Muscle of leg (tissue), 11 donors: ENCODE data around the gene SIDT2. TPM values are rescaled to one million over a fixed set of nuclear protein-coding genes. Genes with fewer than 3 reads are reported as not detected.
"Not testable (repeated sequence)": the region's sequence is repeated elsewhere in the genome, so short reads cannot be mapped to it uniquely, and the experiment has no call there.

Experiments used
- DNase-seq: peaks from one replicate; pipeline ENCODE4 v3.0.0; 2013
- H3K27ac ChIP-seq: one replicate; pipeline ENCODE4 v1.5.1; 2013; ENCODE audit warnings: mild to moderate bottlenecking, low read length, control low read depth
- H3K27me3 ChIP-seq: one replicate; pipeline ENCODE4 v1.6.1; 2013; ENCODE audit warnings: low read length; ENCODE audit not compliant: control insufficient read depth, insufficient read depth
- H3K36me3 ChIP-seq: one replicate; pipeline ENCODE4 v1.6.1; 2013; ENCODE audit warnings: low read length; ENCODE audit not compliant: control insufficient read depth, insufficient read depth
- H3K4me1 ChIP-seq: one replicate; pipeline ENCODE4 v1.6.1; 2013; ENCODE audit warnings: low read length; ENCODE audit not compliant: control insufficient read depth, insufficient read depth
- H3K4me3 ChIP-seq: one replicate; pipeline ENCODE4 v1.5.1; 2013; ENCODE audit warnings: low read length, control low read depth
- H3K9me3 ChIP-seq: replicated peaks from 2 replicates; pipeline ENCODE4 v1.6.1; 2013; ENCODE audit warnings: low read depth, low read length; ENCODE audit not compliant: control insufficient read depth
- WGBS: methylation state at CpG from one replicate; pipeline ENCODE4 v1.1.5; 2013; ENCODE audit warnings: missing lambda C conversion rate; ENCODE audit not compliant: insufficient coverage; 5-methylcytosine and 5-hydroxymethylcytosine counted together
- polyA plus RNA-seq, 8 donors: library from polyadenylated mRNA; unstranded; fragments of 120-200 nt; gene quantifications; one replicate each; pipeline versions ENCODE4 v1.2.1 to v1.2.3, GENCODE V29; 2013; ENCODE audit warnings: inconsistent platforms in 1 of 8, low replicate concordance in 1 of 8; ENCODE audit not compliant: insufficient read length in 8 of 8, insufficient read depth in 1 of 8
- total RNA-seq: library from RNA; stranded (reverse); fragments of 120-200 nt; gene quantifications from one replicate; pipeline ENCODE4 v1.2.4, GENCODE V29; 2013

SIDT2 gene
- total and polyA plus RNA-seq, 9 donors: 14.8 to 39.3 (median 27.8) TPM

DNA sequence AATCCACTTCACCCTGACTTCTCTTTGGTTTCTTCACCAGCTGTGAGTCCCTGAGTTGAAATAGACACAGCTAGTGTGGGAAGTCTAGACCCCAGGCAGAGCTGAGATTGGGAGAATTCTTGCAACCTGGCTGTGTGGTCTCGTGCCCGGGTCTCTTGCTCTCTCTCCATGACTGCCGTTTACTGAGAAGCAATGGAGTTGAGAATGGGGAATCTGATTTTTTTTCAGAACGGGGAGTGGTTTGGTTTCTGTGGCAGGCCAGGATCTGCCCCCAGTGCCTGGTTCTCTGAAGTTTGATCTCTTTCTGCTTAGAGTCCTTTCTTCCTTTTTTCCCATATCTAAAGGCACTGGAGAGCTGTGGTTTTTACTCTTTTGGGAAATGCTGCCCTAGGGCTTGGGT lies 1.5 kb downstream of the SIDT2 start:
- Histone ChIP-seq H3K36me3 (peaks cover 24% of the 10 kb centered on the region), H3K4me1 (peaks cover 27% of the 10 kb centered on the region), H3K27me3 (no peaks in the 10 kb centered on the region), H3K9me3 (no peaks in the 10 kb centered on the region), H3K27ac (peak overlapping the region; percentile 89), H3K4me3 (peak overlapping the region; percentile 84)
- peak; percentile 43 for DNase-seq
- WGBS: 50% methylated on average over 2 of the region's 4 CpGs

DNA sequence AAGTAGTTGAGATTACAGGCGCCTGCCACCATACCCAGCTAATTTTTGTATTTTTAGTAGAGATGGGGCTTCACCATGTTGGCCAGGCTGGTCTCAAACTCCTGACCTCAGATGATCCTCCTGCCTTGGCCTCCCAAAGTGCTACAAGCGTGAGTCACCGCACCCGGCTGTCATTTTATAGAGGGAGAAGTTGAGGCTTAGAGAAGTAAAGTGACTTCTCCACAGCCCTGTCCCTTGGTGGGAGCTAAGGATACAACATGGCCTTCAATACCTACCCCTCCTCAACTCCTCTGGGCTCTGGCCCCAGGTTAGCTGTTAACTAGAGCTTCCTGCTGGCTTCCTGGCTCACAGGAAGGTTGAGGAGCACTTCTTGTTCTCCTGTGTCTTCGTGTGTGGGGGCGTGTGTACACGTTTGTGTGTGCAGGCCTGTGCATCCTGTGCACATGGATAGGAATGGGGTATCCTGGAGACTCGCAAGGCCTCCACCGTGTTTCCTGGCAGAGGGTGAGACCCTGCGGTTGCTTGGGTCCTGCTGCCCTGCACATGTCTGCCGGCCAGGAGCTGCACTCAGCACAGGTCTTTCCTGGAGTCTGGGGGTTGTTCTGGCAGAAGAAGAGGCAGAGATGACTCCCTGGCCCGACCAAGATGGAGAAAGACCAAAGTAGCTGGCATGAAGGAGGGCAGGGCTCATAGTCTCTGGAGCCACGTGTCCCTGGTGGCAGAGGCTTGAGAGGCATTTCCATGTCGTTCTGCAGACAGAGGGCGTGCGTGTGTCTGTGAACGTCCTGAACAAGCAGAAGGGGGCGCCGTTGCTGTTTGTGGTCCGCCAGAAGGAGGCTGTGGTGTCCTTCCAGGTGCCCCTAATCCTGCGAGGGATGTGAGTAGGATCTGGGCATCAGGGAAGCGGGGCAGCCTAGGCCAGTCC lies 2.4 kb downstream of the SIDT2 start:
- H3K27me3 ChIP-seq: no peaks in the 10 kb centered on the region
- peaks cover 27% of the 10 kb centered on the region for H3K4me1 ChIP-seq
- peak; percentile 60 for DNase-seq
- no peak overlapping the region for H3K27ac ChIP-seq
- H3K9me3 ChIP-seq: no peaks in the 10 kb centered on the region
- WGBS: 41% methylated on average over 16 of the region's 22 CpGs
- H3K4me3 ChIP-seq: no peak overlapping the region
- peaks cover 30% of the 10 kb centered on the region for H3K36me3 ChIP-seq

DNA sequence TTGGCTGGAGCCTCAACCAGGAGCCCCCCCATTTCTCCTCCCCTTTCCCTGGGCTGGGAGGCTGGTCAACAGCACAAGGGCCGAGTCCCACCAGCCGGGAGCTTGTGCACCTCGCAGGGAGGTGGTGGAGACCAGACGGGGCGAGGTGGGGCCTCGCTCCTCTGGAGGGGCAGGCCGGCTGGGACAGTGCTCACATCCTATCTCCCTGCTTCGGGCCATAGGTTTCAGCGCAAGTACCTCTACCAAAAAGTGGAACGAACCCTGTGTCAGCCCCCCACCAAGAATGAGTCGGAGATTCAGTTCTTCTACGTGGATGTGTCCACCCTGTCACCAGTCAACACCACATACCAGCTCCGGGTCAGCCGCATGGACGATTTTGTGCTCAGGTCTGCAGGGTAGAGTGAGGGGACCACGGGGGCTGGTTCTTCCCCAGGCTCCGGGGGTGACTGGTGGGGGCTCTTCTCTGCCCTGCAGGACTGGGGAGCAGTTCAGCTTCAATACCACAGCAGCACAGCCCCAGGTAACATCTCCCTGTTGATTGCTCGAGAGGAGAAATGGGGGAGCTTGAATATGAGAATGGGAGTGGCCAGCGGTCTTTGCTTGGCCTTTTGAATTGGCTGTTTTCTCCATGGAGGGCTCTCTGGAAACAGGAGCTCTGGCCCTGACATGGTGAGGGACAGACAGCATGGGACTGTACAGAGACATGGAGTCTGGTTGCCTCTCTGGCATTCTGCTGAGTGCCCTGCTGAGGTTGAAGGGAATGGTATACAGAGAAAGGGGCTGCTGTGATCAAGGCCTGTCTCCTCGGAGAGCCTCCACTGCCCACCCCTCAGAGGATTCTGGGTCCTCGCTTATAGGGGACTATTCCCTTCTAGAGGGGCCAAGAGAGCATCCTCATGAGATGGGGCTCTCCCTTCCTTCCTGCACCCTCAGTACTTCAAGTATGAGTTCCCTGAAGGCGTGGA lies 3.3 kb downstream of the SIDT2 start:
- DNase-seq: no peak
- peaks cover 38% of the 10 kb centered on the region for H3K36me3 ChIP-seq
- WGBS: 84% methylated on average over 18 of the region's 22 CpGs

DNA sequence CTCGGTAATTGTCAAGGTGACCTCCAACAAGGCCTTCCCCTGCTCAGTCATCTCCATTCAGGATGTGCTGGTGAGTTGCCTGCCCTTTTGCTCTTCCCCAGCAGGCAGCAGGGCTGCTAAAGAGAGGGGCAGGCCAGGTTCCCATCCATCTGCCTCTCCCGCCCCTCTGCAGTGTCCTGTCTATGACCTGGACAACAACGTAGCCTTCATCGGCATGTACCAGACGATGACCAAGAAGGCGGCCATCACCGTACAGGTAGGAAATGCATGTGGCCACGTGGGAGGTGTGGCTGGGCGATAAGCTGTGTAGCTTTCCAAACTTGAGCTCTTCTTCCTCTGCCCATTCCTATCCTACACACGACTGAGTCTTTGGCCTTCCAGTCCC lies 4.0 kb downstream of the SIDT2 start:
- H3K36me3 ChIP-seq: peaks cover 44% of the 10 kb centered on the region
- no peak overlapping the region for H3K27ac ChIP-seq
- 96% methylated on average over 4 of the region's 10 CpGs for WGBS
- H3K4me3 ChIP-seq: no peak overlapping the region
- peaks cover 27% of the 10 kb centered on the region for H3K4me1 ChIP-seq
- DNase-seq: no peak
- H3K27me3 ChIP-seq: no peaks in the 10 kb centered on the region
- no peaks in the 10 kb centered on the region for H3K9me3 ChIP-seq

More for the DNA sequence above, 3.3 kb downstream of the SIDT2 start:
- Histone ChIP-seq H3K9me3 (no peaks in the 10 kb centered on the region), H3K4me3 (no peak overlapping the region), H3K27ac (no peak overlapping the region), H3K4me1 (peaks cover 27% of the 10 kb centered on the region), H3K27me3 (no peaks in the 10 kb centered on the region)

DNA sequence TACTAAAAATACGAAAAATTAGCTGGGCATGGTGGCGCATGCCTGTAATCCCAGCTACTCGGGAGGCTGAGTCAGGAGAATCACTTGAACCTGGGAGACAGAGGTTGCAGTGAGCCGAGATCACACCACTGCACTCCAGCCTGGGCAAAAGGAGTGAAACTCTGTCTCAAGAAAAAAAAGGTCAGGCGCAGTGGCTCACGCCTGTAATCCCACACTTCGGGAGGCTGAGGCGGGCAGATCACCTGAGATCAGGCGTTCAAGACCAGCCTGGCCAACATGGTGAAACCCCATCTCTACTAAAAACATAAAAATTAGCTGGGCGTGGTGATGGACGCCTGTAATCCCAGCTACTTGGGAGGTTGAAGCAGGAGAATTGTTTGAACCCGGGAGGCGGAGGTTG lies 4.6 kb downstream of the SIDT2 start:
- H3K4me1 ChIP-seq: peaks cover 25% of the 10 kb centered on the region
- not testable (repeated sequence) for H3K4me3 ChIP-seq, DNase-seq, H3K9me3 ChIP-seq, H3K27me3 ChIP-seq, H3K27ac ChIP-seq
- peaks cover 51% of the 10 kb centered on the region for H3K36me3 ChIP-seq
- 94% methylated on average over 7 of the region's 13 CpGs for WGBS

DNA sequence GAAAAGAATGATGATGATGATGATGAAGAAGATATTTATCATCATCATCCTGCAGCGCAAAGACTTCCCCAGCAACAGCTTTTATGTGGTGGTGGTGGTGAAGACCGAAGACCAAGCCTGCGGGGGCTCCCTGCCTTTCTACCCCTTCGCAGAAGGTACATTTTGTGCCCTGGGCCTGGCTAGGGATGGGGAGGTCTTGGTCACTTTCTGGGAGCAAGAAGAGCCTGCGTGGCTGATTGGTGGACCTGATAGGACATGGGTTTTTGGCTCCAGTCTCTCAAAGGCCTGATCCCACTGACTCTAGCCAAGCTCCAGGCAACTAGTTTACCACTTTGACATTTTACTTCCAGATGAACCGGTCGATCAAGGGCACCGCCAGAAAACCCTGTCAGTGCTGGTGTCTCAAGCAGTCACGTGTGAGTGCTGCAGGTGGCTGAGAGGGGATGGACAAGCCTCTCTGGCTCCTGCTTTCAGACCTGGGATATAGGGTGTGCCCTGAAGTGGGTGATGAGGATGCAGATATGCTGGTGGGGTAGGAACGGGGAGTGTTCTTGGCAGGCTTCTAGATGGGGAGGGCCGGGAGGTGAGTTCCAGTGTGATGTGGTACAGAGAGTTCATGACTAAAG lies 5.3 kb downstream of the SIDT2 start:
- H3K27ac ChIP-seq: no peak overlapping the region
- H3K36me3 ChIP-seq: peaks cover 56% of the 10 kb centered on the region

DNA sequence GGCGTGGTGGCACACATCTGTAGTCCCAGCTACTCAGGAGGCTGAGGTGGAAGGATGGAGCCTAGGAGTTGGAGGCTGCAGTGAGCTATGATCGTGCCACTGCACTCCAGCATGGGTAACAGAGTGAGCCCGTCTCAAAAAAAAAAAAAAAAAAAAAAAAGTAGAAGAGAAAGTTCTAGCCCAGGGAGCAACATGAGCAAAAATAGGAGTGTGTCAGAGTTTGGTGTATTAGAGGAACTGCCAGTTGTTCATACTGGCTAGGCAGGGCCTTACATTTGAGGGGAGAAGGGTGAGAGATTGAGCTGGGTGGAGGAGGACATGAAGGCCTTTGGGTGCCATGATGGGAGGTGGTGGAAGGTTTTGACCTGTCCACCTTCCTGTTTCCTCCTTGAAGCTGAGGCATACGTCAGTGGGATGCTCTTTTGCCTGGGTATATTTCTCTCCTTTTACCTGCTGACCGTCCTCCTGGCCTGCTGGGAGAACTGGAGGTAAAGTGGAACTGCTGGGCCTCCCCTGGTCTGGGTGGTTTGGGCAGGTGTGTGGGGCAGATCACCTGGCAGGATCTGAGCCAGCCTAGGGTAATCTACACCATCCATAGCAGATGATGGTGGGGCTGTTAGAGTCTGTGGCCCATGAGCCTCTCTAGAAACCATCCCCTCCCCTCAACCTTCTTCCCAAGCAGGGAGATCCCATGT lies 7.3 kb downstream of the SIDT2 start:
- Histone ChIP-seq H3K4me3 (no peak overlapping the region), H3K27ac (no peak overlapping the region), H3K36me3 (peaks cover 76% of the 10 kb centered on the region), H3K27me3 (no peaks in the 10 kb centered on the region), H3K4me1 (peaks cover 8% of the 10 kb centered on the region), H3K9me3 (no peaks in the 10 kb centered on the region)
- 95% methylated on average over 2 of the region's 5 CpGs for WGBS
- peak; percentile 31 for DNase-seq

More for the DNA sequence above, 5.3 kb downstream of the SIDT2 start:
- Histone ChIP-seq H3K27me3 (no peaks in the 10 kb centered on the region), H3K9me3 (no peaks in the 10 kb centered on the region), H3K4me1 (peaks cover 25% of the 10 kb centered on the region), H3K4me3 (no peak overlapping the region)
- 85% methylated on average over 8 of the region's 11 CpGs for WGBS
- DNase-seq: peak; percentile 3

DNA sequence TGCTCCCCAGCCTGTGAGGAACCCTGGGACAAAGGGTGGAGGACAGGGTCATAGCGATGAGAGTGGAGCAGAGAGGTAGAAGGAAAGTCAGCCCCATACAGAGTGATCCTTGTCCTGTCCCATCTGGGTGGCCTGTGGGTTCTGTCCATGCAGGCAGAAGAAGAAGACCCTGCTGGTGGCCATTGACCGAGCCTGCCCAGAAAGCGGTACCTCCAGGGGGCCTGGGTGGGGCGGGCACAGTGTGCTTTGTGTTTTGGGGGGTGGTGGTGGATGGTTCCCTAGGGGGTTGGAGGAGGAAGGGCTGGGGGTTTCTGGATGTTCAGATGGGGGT lies 7.9 kb downstream of the SIDT2 start:
- H3K27ac ChIP-seq: no peak overlapping the region
- H3K36me3 ChIP-seq: peaks cover 75% of the 10 kb centered on the region

DNA sequence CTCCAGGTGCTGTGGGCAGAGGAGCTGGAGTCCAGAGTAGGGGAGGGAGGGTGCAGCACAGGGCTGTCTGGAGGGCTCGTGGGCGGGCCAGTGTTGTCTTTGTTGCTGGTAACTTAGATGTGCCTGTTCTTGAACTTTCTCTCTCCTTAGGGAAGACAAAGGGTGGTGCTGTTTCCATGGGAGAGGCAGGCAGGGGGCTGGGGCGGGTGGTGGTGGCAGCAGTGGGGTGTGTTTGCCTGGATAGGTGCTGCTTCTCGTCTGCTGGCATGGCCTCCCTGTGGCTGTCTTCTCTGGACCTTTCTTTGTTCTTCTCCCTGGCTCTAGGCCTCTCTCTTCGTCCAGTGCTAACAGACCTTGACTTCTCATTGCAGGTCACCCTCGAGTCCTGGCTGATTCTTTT lies 8.5 kb downstream of the SIDT2 start:
- WGBS: 60% methylated on average over 2 of the region's 6 CpGs
- no peak overlapping the region for H3K4me3 ChIP-seq
- H3K4me1 ChIP-seq: no peaks in the 10 kb centered on the region
- no peaks in the 10 kb centered on the region for H3K27me3 ChIP-seq
- no peak for DNase-seq
- H3K36me3 ChIP-seq: peaks cover 75% of the 10 kb centered on the region
- H3K9me3 ChIP-seq: no peaks in the 10 kb centered on the region
- H3K27ac ChIP-seq: no peak overlapping the region

More for the DNA sequence above, 7.9 kb downstream of the SIDT2 start:
- Histone ChIP-seq H3K9me3 (no peaks in the 10 kb centered on the region), H3K4me3 (no peak overlapping the region), H3K27me3 (no peaks in the 10 kb centered on the region), H3K4me1 (peaks cover 2% of the 10 kb centered on the region)
- 94% methylated on average over 3 of the region's 4 CpGs for WGBS
- DNase-seq: no peak
